Mammary epithelial cell (primary cell): ENCODE measurements around the gene USP31.

ENCODE experiments used
- EZH2 ChIP-seq: IDR thresholded peaks from 2 replicates; pipeline ENCODE4 v1.6.1; 2012; ENCODE audit warnings: low read length, inconsistent platforms, borderline replicate concordance
- TF ChIP-seq, protein P1 (sequence below), 2 donors: IDR thresholded peaks in 1 of 2; conservative IDR thresholded peaks in 1 of 2; 2 replicates each; pipeline ENCODE4 v1.5.1; 2011 to 2012; ENCODE audit warnings: inconsistent platforms in 2 of 2, low read length in 2 of 2, mild to moderate bottlenecking in 2 of 2, control low read depth in 1 of 2, low read depth in 1 of 2; ENCODE audit not compliant: insufficient read depth in 1 of 2; ENCODE audit errors: extremely low read depth in 1 of 2

- TF ChIP-seq, protein P1, sequence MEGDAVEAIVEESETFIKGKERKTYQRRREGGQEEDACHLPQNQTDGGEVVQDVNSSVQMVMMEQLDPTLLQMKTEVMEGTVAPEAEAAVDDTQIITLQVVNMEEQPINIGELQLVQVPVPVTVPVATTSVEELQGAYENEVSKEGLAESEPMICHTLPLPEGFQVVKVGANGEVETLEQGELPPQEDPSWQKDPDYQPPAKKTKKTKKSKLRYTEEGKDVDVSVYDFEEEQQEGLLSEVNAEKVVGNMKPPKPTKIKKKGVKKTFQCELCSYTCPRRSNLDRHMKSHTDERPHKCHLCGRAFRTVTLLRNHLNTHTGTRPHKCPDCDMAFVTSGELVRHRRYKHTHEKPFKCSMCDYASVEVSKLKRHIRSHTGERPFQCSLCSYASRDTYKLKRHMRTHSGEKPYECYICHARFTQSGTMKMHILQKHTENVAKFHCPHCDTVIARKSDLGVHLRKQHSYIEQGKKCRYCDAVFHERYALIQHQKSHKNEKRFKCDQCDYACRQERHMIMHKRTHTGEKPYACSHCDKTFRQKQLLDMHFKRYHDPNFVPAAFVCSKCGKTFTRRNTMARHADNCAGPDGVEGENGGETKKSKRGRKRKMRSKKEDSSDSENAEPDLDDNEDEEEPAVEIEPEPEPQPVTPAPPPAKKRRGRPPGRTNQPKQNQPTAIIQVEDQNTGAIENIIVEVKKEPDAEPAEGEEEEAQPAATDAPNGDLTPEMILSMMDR (conservative IDR thresholded peaks at IDR 0.05 in 1 of 2, IDR thresholded peaks at IDR 0.05 in 1 of 2; ENCODE audit: extremely low read depth in 1 of 2, insufficient read depth in 1 of 2, low read depth in 1 of 2, low read length in 2 of 2) = no peak
- no peak for TF ChIP-seq EZH2
Observed at GRCh38 chr16:23110257-23110899, 38.9 kb downstream of the USP31 start.
